Activated CD8-positive, alpha-beta T cell treated with anti-CD3 and anti-CD28 coated beads, Interleukin-2, amount 10 ng/mL, durations not matched to agents 7 days and 5 days (primary cell): ENCODE measurements around the gene SULF2. TPM values are rescaled to one million over a fixed set of nuclear protein-coding genes. Genes with fewer than 3 reads are reported as not detected.

Experiments
- ATAC-seq: fragments of 150-1000 bp; cut with Tn5 transposase; one replicate; pipeline ENCODE4 v1.10.0; 2021; ENCODE audit warnings: moderate library complexity
- CTCF ChIA-PET: fragments of 350-600 bp; sonication (Branson Sonifier 250); formaldehyde crosslinking; loops from one replicate; lab custom pipeline; 2021; ENCODE audit warnings: antibody characterized with exemption; lab: Charles Lee
- POLR2A ChIA-PET: fragments of 350-600 bp; sonication (Branson Sonifier 250); formaldehyde crosslinking; loops from one replicate; lab custom pipeline; 2021; ENCODE audit warnings: antibody characterized with exemption; lab: Charles Lee
- DNase-seq: peaks from one replicate; pipeline ENCODE4 v3.0.0-alpha.2; 2020
- H3K27ac Mint-ChIP-seq: one replicate; pipeline ENCODE4 v1.8.0; 2021; ENCODE audit warnings: mild to moderate bottlenecking, mixed read lengths
- H3K27me3 Mint-ChIP-seq: one replicate; pipeline ENCODE4 v1.8.0; 2021; ENCODE audit warnings: low read depth, mixed read lengths
- H3K36me3 Mint-ChIP-seq: one replicate; pipeline ENCODE4 v1.8.0; 2021; ENCODE audit warnings: low read depth, mixed read lengths
- H3K4me1 Mint-ChIP-seq: one replicate; pipeline ENCODE4 v1.8.0; 2021; ENCODE audit warnings: low read depth, mixed read lengths
- H3K4me3 Mint-ChIP-seq: one replicate; pipeline ENCODE4 v1.8.0; 2021; ENCODE audit warnings: mild to moderate bottlenecking, mixed read lengths
- H3K9me3 Mint-ChIP-seq: one replicate; pipeline ENCODE4 v1.8.0; 2022; ENCODE audit warnings: mixed read lengths; ENCODE audit not compliant: insufficient read depth
- total RNA-seq, 2 experiments: library from RNA; stranded (reverse); gene quantifications; one replicate each; pipeline ENCODE4 v1.2.3, GENCODE V29; 2021

The SULF2 gene
- total RNA-seq, 2 experiments from 2014 or later = 0.58 to 0.70 TPM

GRCh38 chr20:47708953-47709833, 76.1 kb downstream of the SULF2 start:
- H3K4me1 Mint-ChIP-seq = no peaks in the 10 kb centered on the region
- no peaks in the 10 kb centered on the region for H3K9me3 Mint-ChIP-seq
- H3K4me3 Mint-ChIP-seq = no peak overlapping the region
- no peak for ATAC-seq
- DNase-seq = no peak
- ChIA-PET CTCF (interaction anchor here (0.6 kb wide), 1 partner anchor 12 kb away, joined by 3 read pairs; no protein-coding TSS in a partner anchor), POLR2A (no interaction called here)
- no peak overlapping the region for H3K27ac Mint-ChIP-seq
- H3K36me3 Mint-ChIP-seq = no peaks in the 10 kb centered on the region
- H3K27me3 Mint-ChIP-seq = peaks cover 9% of the 10 kb centered on the region

- no peak for DNase-seq
- H3K36me3 Mint-ChIP-seq = no peaks in the 10 kb centered on the region
- no peak overlapping the region for H3K4me3 Mint-ChIP-seq
- no peaks in the 10 kb centered on the region for H3K9me3 Mint-ChIP-seq
- CTCF ChIA-PET = no interaction called here
- H3K27ac Mint-ChIP-seq = no peak overlapping the region
- H3K4me1 Mint-ChIP-seq = no peaks in the 10 kb centered on the region
- POLR2A ChIA-PET = no interaction called here
- ATAC-seq = no peak
- H3K27me3 Mint-ChIP-seq = peaks cover 8% of the 10 kb centered on the region
Observed at GRCh38 chr20:47708140-47708807, 77.0 kb downstream of the SULF2 start.

- no peak for ATAC-seq
- no peaks in the 10 kb centered on the region for H3K4me1 Mint-ChIP-seq
- no peaks in the 10 kb centered on the region for H3K9me3 Mint-ChIP-seq
- POLR2A ChIA-PET = no interaction called here
- no peak overlapping the region for H3K4me3 Mint-ChIP-seq
- no peak overlapping the region for H3K27ac Mint-ChIP-seq
- CTCF ChIA-PET = no interaction called here
- H3K27me3 Mint-ChIP-seq = peaks cover 3% of the 10 kb centered on the region
- DNase-seq = no peak
- no peaks in the 10 kb centered on the region for H3K36me3 Mint-ChIP-seq
Observed at GRCh38 chr20:47706345-47706744, 78.9 kb downstream of the SULF2 start.

- DNase-seq (no peak), ATAC-seq (no peak)
- ChIA-PET CTCF (interaction anchor here (1.0 kb wide), 1 partner anchor 42 kb away, joined by 3 read pairs; no protein-coding TSS in a partner anchor), POLR2A (no interaction called here)
- H3K36me3 Mint-ChIP-seq = no peaks in the 10 kb centered on the region
- peaks cover 2% of the 10 kb centered on the region for H3K27me3 Mint-ChIP-seq
- no peak overlapping the region for H3K27ac Mint-ChIP-seq
- H3K4me3 Mint-ChIP-seq = no peak overlapping the region
- no peaks in the 10 kb centered on the region for H3K4me1 Mint-ChIP-seq
- no peaks in the 10 kb centered on the region for H3K9me3 Mint-ChIP-seq
Observed at GRCh38 chr20:47705497-47705856, 79.8 kb downstream of the SULF2 start.

- no peak overlapping the region for H3K27ac Mint-ChIP-seq
- ATAC-seq = no peak
- peaks cover 2% of the 10 kb centered on the region for H3K27me3 Mint-ChIP-seq
Observed at GRCh38 chr20:47704746-47705496, 80.4 kb downstream of the SULF2 start.

GRCh38 chr20:47703748-47704147, 81.5 kb downstream of the SULF2 start:
- H3K27me3 Mint-ChIP-seq = no peaks in the 10 kb centered on the region
- ChIA-PET CTCF (no interaction called here), POLR2A (interaction anchor here (0.7 kb wide), 1 partner anchor 31 kb away, joined by 3 read pairs; no protein-coding TSS in a partner anchor)
- no peak overlapping the region for H3K27ac Mint-ChIP-seq
- no peak overlapping the region for H3K4me3 Mint-ChIP-seq
- ATAC-seq = no peak
- no peaks in the 10 kb centered on the region for H3K36me3 Mint-ChIP-seq
- DNase-seq = no peak
- no peaks in the 10 kb centered on the region for H3K9me3 Mint-ChIP-seq
- no peaks in the 10 kb centered on the region for H3K4me1 Mint-ChIP-seq

More at GRCh38 chr20:47704746-47705496, 80.4 kb downstream of the SULF2 start:
- Mint-ChIP-seq H3K4me3 (no peak overlapping the region), H3K4me1 (no peaks in the 10 kb centered on the region), H3K36me3 (no peaks in the 10 kb centered on the region), H3K9me3 (no peaks in the 10 kb centered on the region)
- DNase-seq = no peak
- POLR2A ChIA-PET = no interaction called here
- CTCF ChIA-PET = interaction anchor here (1.0 kb wide), 1 partner anchor 41 kb away, joined by 3 read pairs; no protein-coding TSS in a partner anchor

GRCh38 chr20:47701612-47702011, 83.7 kb downstream of the SULF2 start:
- DNase-seq (no peak), ATAC-seq (no peak)
- POLR2A ChIA-PET = no interaction called here
- no peak overlapping the region for H3K4me3 Mint-ChIP-seq
- no peaks in the 10 kb centered on the region for H3K36me3 Mint-ChIP-seq
- CTCF ChIA-PET = no interaction called here
- no peaks in the 10 kb centered on the region for H3K4me1 Mint-ChIP-seq
- H3K27me3 Mint-ChIP-seq = no peaks in the 10 kb centered on the region
- no peaks in the 10 kb centered on the region for H3K9me3 Mint-ChIP-seq
- no peak overlapping the region for H3K27ac Mint-ChIP-seq

- Mint-ChIP-seq H3K36me3 (no peaks in the 10 kb centered on the region), H3K9me3 (no peaks in the 10 kb centered on the region), H3K4me3 (no peak overlapping the region), H3K27ac (no peak overlapping the region), H3K4me1 (peaks cover under 1% of the 10 kb centered on the region), H3K27me3 (no peaks in the 10 kb centered on the region)
- no peak for DNase-seq
- no peak for ATAC-seq
- ChIA-PET CTCF (no interaction called here), POLR2A (no interaction called here)
Observed at GRCh38 chr20:47700327-47700726, 85.0 kb downstream of the SULF2 start.

GRCh38 chr20:47699818-47700217, 85.5 kb downstream of the SULF2 start:
- peaks cover 3% of the 10 kb centered on the region for H3K4me1 Mint-ChIP-seq
- no peaks in the 10 kb centered on the region for H3K27me3 Mint-ChIP-seq
- POLR2A ChIA-PET = no interaction called here
- H3K4me3 Mint-ChIP-seq = no peak overlapping the region
- no peaks in the 10 kb centered on the region for H3K36me3 Mint-ChIP-seq
- no peak overlapping the region for H3K27ac Mint-ChIP-seq
- DNase-seq = no peak
- no peak for ATAC-seq
- H3K9me3 Mint-ChIP-seq = no peaks in the 10 kb centered on the region
- CTCF ChIA-PET = no interaction called here

GRCh38 chr20:47698142-47698541, 87.1 kb downstream of the SULF2 start:
- Mint-ChIP-seq H3K36me3 (no peaks in the 10 kb centered on the region), H3K9me3 (no peaks in the 10 kb centered on the region), H3K27me3 (no peaks in the 10 kb centered on the region), H3K4me1 (peaks cover 3% of the 10 kb centered on the region), H3K27ac (no peak overlapping the region), H3K4me3 (no peak overlapping the region)
- CTCF ChIA-PET = no interaction called here
- DNase-seq (no peak), ATAC-seq (no peak)
- POLR2A ChIA-PET = no interaction called here

GRCh38 chr20:47696856-47697255, 88.4 kb downstream of the SULF2 start:
- ChIA-PET POLR2A (no interaction called here), CTCF (no interaction called here)
- no peaks in the 10 kb centered on the region for H3K36me3 Mint-ChIP-seq
- H3K27ac Mint-ChIP-seq = no peak overlapping the region
- no peak overlapping the region for H3K4me3 Mint-ChIP-seq
- ATAC-seq (no peak), DNase-seq (no peak)
- peaks cover 3% of the 10 kb centered on the region for H3K4me1 Mint-ChIP-seq
- H3K27me3 Mint-ChIP-seq = no peaks in the 10 kb centered on the region
- H3K9me3 Mint-ChIP-seq = no peaks in the 10 kb centered on the region
